NCI-H82 (cell line): Measurements from ENCODE around the gene AGBL4.
"Not testable (repeated sequence)": the region's sequence is repeated elsewhere in the genome, so short reads cannot be mapped to it uniquely, and the experiment has no call there.

Experiments
- DNase-seq: peaks from one replicate; lab custom pipeline; 2025; lab: John Stamatoyannopoulos, UW

The AGBL4 gene

GRCh38 chr1:49435291-49435690 lies 588.5 kb downstream of the AGBL4 start:
- DNase-seq = no peak

GRCh38 chr1:49424782-49425181 lies 599.0 kb downstream of the AGBL4 start:
- no peak for DNase-seq

- no peak for DNase-seq
Observed at GRCh38 chr1:49416758-49417157, 607.0 kb downstream of the AGBL4 start.

GRCh38 chr1:49408346-49408745 lies 615.4 kb downstream of the AGBL4 start:
- peak; percentile 23 for DNase-seq

GRCh38 chr1:49397086-49397485 lies 626.7 kb downstream of the AGBL4 start:
- DNase-seq = no peak

- DNase-seq = no peak
Observed at GRCh38 chr1:49394200-49394599, 629.6 kb downstream of the AGBL4 start.

- no peak for DNase-seq
Observed at GRCh38 chr1:49389699-49390098, 634.1 kb downstream of the AGBL4 start.

- peak; percentile 92 for DNase-seq
Observed at GRCh38 chr1:49364676-49365075, 659.1 kb downstream of the AGBL4 start.

- no peak for DNase-seq
Observed at GRCh38 chr1:49363628-49364027, 660.1 kb downstream of the AGBL4 start.

GRCh38 chr1:49358036-49358435 lies 665.7 kb downstream of the AGBL4 start:
- DNase-seq = no peak

GRCh38 chr1:49356594-49356993 lies 667.2 kb downstream of the AGBL4 start:
- no peak for DNase-seq

GRCh38 chr1:49351768-49352167 lies 672.0 kb downstream of the AGBL4 start:
- peak; percentile 92 for DNase-seq

- DNase-seq = no peak
Observed at GRCh38 chr1:49346767-49347349, 676.9 kb downstream of the AGBL4 start.

GRCh38 chr1:49340576-49340975 lies 683.2 kb downstream of the AGBL4 start:
- no peak for DNase-seq

GRCh38 chr1:49339043-49339442 lies 684.7 kb downstream of the AGBL4 start:
- DNase-seq = no peak

- DNase-seq = peak; percentile 15
Observed at GRCh38 chr1:49337251-49337650, 686.5 kb downstream of the AGBL4 start.

GRCh38 chr1:49333906-49334305 lies 689.8 kb downstream of the AGBL4 start:
- peak; percentile 23 for DNase-seq

GRCh38 chr1:49331066-49331852 lies 692.5 kb downstream of the AGBL4 start:
- no peak for DNase-seq

- no peak for DNase-seq
Observed at GRCh38 chr1:49323925-49324540, 699.7 kb downstream of the AGBL4 start.

- DNase-seq = not testable (repeated sequence)
Observed at GRCh38 chr1:49320493-49320892, 703.3 kb downstream of the AGBL4 start.

GRCh38 chr1:49319426-49319963 lies 704.3 kb downstream of the AGBL4 start:
- peak; percentile 63 for DNase-seq

GRCh38 chr1:49318218-49318617 lies 705.5 kb downstream of the AGBL4 start:
- no peak for DNase-seq

GRCh38 chr1:49307457-49307856 lies 716.3 kb downstream of the AGBL4 start:
- no peak for DNase-seq
